Measurements from ENCODE around the gene WDR82.

The WDR82 gene

GRCh38 chr3:52226229-52226817 lies 52.1 kb downstream of the WDR82 start:
- no peaks in the 10 kb centered on the region for H3K9me3 ChIP-seq (ENCODE audit: insufficient read depth, low read depth, low read length)
- H3K36me3 ChIP-seq (ENCODE audit: insufficient read depth, low read length): peaks cover 29% of the 10 kb centered on the region
- no peak overlapping the region for H3K9ac ChIP-seq (ENCODE audit: low read depth, low read length)
- H3K27me3 ChIP-seq (ENCODE audit: insufficient read depth, low read length): no peaks in the 10 kb centered on the region
- no peak overlapping the region for H3K27ac ChIP-seq (ENCODE audit: low read depth, low read length)
- 94% methylated on average over 5 of the region's 5 CpGs for WGBS
- H3K4me3 ChIP-seq (ENCODE audit: low read length): no peak overlapping the region
- no peaks in the 10 kb centered on the region for H3K4me1 ChIP-seq (ENCODE audit: insufficient read depth, low read length)

GRCh38 chr3:52225452-52226228 lies 52.8 kb downstream of the WDR82 start, which contains the start of gene TLR9:
TSS of gene TLR9 (minus strand) at chr3:52225645. CDS start at chr3:52225529, 116 bp downstream.
- Histone ChIP-seq H3K9ac (ENCODE audit: low read depth, low read length) (no peak within 1 kb of the TSS), H3K4me3 (ENCODE audit: low read length) (no peak within 1 kb of the TSS), H3K4me1 (ENCODE audit: insufficient read depth, low read length) (no peaks in the 10 kb centered on the region), H3K27ac (ENCODE audit: low read depth, low read length) (no peak within 1 kb of the TSS), H3K27me3 (ENCODE audit: insufficient read depth, low read length) (no peaks in the 10 kb centered on the region), H3K36me3 (ENCODE audit: insufficient read depth, low read length) (peaks cover 22% of the 10 kb centered on the region), H3K9me3 (ENCODE audit: insufficient read depth, low read depth, low read length) (no peaks in the 10 kb centered on the region)
- WGBS: 84% methylated on average over 8 of the region's 9 CpGs

GRCh38 chr3:52223449-52224408 lies 54.7 kb downstream of the WDR82 start:
- no peaks in the 10 kb centered on the region for H3K4me1 ChIP-seq (ENCODE audit: insufficient read depth, low read length)
- H3K9ac ChIP-seq (ENCODE audit: low read depth, low read length): no peak overlapping the region
- 94% methylated on average over 31 of the region's 32 CpGs for WGBS
- no peak overlapping the region for H3K4me3 ChIP-seq (ENCODE audit: low read length)
- no peaks in the 10 kb centered on the region for H3K9me3 ChIP-seq (ENCODE audit: insufficient read depth, low read depth, low read length)
- no peaks in the 10 kb centered on the region for H3K27me3 ChIP-seq (ENCODE audit: insufficient read depth, low read length)
- H3K27ac ChIP-seq (ENCODE audit: low read depth, low read length): no peak overlapping the region
- peaks cover 3% of the 10 kb centered on the region for H3K36me3 ChIP-seq (ENCODE audit: insufficient read depth, low read length)

DNA sequence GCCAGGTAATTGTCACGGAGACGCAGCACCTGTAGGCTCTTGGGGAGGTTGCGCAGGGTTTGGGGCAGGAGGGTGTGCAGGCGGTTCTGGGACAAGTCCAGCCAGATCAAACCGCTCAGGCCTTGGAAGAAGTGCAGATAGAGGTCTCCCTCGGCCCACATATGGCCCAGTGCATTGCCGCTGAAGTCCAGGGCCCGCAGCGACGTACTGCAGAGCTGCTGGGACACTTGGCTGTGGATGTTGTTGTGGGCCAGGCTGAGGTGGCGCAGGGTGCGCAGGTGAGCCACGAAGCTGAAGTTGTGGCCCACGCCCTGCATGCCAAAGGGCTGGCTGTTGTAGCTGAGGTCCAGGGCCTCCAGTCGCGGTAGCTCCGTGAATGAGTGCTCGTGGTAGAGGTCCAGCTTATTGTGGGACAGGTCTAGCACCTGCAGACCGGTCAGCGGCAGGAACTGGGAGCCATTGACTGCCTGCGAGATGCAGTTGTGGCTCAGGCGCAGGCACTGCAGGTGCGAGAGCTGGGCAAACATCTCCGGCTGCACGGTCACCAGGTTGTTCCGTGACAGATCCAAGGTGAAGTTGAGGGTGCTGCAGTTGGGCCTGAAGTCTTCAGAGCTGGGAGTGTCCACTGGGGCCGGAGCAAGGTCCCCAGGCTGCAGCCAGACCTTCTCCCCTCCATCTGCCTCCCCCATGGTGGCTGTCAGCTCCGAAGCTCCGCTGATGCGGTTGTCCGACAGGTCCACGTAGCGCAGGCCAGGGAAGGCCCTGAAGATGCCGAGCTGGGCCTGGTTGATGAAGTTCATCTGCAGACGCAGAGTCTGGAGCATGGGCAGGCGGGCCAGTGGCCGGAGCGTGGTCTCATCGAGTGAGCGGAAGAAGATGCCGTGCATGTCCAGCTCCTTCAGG lies 55.9 kb downstream of the WDR82 start:
- H3K4me3 ChIP-seq (ENCODE audit: low read length): no peak overlapping the region
- no peaks in the 10 kb centered on the region for H3K9me3 ChIP-seq (ENCODE audit: insufficient read depth, low read depth, low read length)
- H3K27me3 ChIP-seq (ENCODE audit: insufficient read depth, low read length): no peaks in the 10 kb centered on the region
- no peak overlapping the region for H3K9ac ChIP-seq (ENCODE audit: low read depth, low read length)
- no peak overlapping the region for H3K27ac ChIP-seq (ENCODE audit: low read depth, low read length)
- 94% methylated on average over 41 of the region's 41 CpGs for WGBS
- no peaks in the 10 kb centered on the region for H3K36me3 ChIP-seq (ENCODE audit: insufficient read depth, low read length)
- H3K4me1 ChIP-seq (ENCODE audit: insufficient read depth, low read length): no peaks in the 10 kb centered on the region

DNA sequence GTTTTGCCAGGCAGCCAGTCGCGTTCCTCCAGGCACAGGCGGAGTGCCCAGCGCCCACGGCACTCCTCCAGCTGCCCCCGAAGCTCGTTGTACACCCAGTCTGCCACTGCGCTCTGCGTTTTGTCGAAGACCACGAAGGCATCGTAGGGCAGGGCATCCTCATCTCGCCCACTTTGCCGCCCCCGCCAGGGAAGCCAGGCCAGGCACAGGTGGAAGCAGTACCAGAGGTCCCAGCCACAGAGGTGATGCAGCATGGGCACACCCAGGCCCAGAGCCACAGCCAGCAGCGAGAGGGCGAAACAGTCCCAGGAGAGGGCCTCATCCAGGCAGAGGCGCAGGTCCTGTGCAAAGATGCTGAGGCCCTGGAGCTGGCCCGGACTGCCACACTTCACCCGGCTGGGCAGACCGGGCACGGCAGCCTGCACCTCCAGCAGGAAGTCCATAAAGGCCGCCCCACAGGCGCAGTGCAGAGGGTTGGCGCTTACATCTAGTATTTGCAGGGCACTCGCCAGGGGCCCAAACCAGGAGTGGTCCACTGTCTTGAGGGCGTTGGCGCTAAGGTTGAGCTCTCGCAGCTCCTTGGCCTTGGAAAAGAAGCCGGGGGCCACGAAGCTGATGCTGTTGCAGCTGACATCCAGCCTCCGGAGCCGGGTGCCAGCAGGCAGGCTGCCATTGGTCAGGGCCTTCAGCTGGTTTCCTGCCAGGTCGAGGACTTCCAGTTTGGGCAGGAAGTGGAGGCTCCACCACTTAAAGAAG lies 56.7 kb downstream of the WDR82 start:
- no peak overlapping the region for H3K4me3 ChIP-seq (ENCODE audit: low read length)
- H3K27ac ChIP-seq (ENCODE audit: low read depth, low read length): no peak overlapping the region
- H3K27me3 ChIP-seq (ENCODE audit: insufficient read depth, low read length): no peaks in the 10 kb centered on the region
- no peaks in the 10 kb centered on the region for H3K36me3 ChIP-seq (ENCODE audit: insufficient read depth, low read length)
- H3K4me1 ChIP-seq (ENCODE audit: insufficient read depth, low read length): no peaks in the 10 kb centered on the region
- 94% methylated on average over 34 of the region's 34 CpGs for WGBS
- no peaks in the 10 kb centered on the region for H3K9me3 ChIP-seq (ENCODE audit: insufficient read depth, low read depth, low read length)
- H3K9ac ChIP-seq (ENCODE audit: low read depth, low read length): no peak overlapping the region

GRCh38 chr3:52221141-52221562 lies 57.3 kb downstream of the WDR82 start:
- Histone ChIP-seq H3K27ac (ENCODE audit: low read depth, low read length) (no peak overlapping the region), H3K27me3 (ENCODE audit: insufficient read depth, low read length) (no peaks in the 10 kb centered on the region), H3K36me3 (ENCODE audit: insufficient read depth, low read length) (no peaks in the 10 kb centered on the region), H3K4me3 (ENCODE audit: low read length) (no peak overlapping the region), H3K4me1 (ENCODE audit: insufficient read depth, low read length) (no peaks in the 10 kb centered on the region), H3K9me3 (ENCODE audit: insufficient read depth, low read depth, low read length) (no peaks in the 10 kb centered on the region), H3K9ac (ENCODE audit: low read depth, low read length) (no peak overlapping the region)
- WGBS: 95% methylated on average over 27 of the region's 27 CpGs

- no peaks in the 10 kb centered on the region; the same call in 1 of the 2 replicates for H3K36me3 ChIP-seq (ENCODE audit: insufficient read depth, low read length)
- no peaks in the 10 kb centered on the region for H3K27me3 ChIP-seq (ENCODE audit: insufficient read depth, low read length)
- H3K4me3 ChIP-seq (ENCODE audit: low read length): no peak overlapping the region
- no peaks in the 10 kb centered on the region for H3K9me3 ChIP-seq (ENCODE audit: insufficient read depth, low read depth, low read length)
- no peak overlapping the region for H3K27ac ChIP-seq (ENCODE audit: low read depth, low read length)
- 28% methylated on average over 9 of the region's 9 CpGs for WGBS
- H3K4me1 ChIP-seq (ENCODE audit: insufficient read depth, low read length): no peaks in the 10 kb centered on the region
- no peak overlapping the region for H3K9ac ChIP-seq (ENCODE audit: low read depth, low read length)
Measured at GRCh38 chr3:52220380-52221026, 57.9 kb downstream of the WDR82 start.

GRCh38 chr3:52218937-52219650 lies 59.4 kb downstream of the WDR82 start:
- Histone ChIP-seq H3K9me3 (ENCODE audit: insufficient read depth, low read depth, low read length) (no peaks in the 10 kb centered on the region), H3K4me1 (ENCODE audit: insufficient read depth, low read length) (no peaks in the 10 kb centered on the region), H3K4me3 (ENCODE audit: low read length) (no peak overlapping the region), H3K36me3 (ENCODE audit: insufficient read depth, low read length) (peaks cover 13% of the 10 kb centered on the region), H3K27ac (ENCODE audit: low read depth, low read length) (no peak overlapping the region), H3K27me3 (ENCODE audit: insufficient read depth, low read length) (no peaks in the 10 kb centered on the region), H3K9ac (ENCODE audit: low read depth, low read length) (no peak overlapping the region)
- whole genome bisulfite sequencing: 68% methylated on average over 6 of the region's 6 CpGs

GRCh38 chr3:52218454-52218853 lies 60.0 kb downstream of the WDR82 start:
- Histone ChIP-seq H3K27me3 (ENCODE audit: insufficient read depth, low read length) (no peaks in the 10 kb centered on the region), H3K4me1 (ENCODE audit: insufficient read depth, low read length) (no peaks in the 10 kb centered on the region), H3K27ac (ENCODE audit: low read depth, low read length) (no peak overlapping the region), H3K4me3 (ENCODE audit: low read length) (no peak overlapping the region), H3K36me3 (ENCODE audit: insufficient read depth, low read length) (peaks cover 19% of the 10 kb centered on the region), H3K9ac (ENCODE audit: low read depth, low read length) (no peak overlapping the region), H3K9me3 (ENCODE audit: insufficient read depth, low read depth, low read length) (no peaks in the 10 kb centered on the region)
- 88% methylated on average over 12 of the region's 12 CpGs for WGBS
